ENCODE data around the gene RPP30.

- TF ChIP-seq, protein P1, sequence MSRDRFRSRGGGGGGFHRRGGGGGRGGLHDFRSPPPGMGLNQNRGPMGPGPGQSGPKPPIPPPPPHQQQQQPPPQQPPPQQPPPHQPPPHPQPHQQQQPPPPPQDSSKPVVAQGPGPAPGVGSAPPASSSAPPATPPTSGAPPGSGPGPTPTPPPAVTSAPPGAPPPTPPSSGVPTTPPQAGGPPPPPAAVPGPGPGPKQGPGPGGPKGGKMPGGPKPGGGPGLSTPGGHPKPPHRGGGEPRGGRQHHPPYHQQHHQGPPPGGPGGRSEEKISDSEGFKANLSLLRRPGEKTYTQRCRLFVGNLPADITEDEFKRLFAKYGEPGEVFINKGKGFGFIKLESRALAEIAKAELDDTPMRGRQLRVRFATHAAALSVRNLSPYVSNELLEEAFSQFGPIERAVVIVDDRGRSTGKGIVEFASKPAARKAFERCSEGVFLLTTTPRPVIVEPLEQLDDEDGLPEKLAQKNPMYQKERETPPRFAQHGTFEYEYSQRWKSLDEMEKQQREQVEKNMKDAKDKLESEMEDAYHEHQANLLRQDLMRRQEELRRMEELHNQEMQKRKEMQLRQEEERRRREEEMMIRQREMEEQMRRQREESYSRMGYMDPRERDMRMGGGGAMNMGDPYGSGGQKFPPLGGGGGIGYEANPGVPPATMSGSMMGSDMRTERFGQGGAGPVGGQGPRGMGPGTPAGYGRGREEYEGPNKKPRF (IDR thresholded peaks at IDR 0.05; ENCODE audit: low read depth, low read length): no peak
- TF ChIP-seq CTCF (IDR thresholded peaks at IDR 0.05 in 2 of 3, conservative IDR thresholded peaks at IDR 0.05 in 1 of 3; ENCODE audit: insufficient read depth in 2 of 3, low read depth in 1 of 3, low read length in 3 of 3) (no peak), ZNF79 (CRISPR knock-in tag; IDR thresholded peaks at IDR 0.05; ENCODE audit: low read depth) (no peak), SP1 (CRISPR knock-in tag; IDR thresholded peaks at IDR 0.05) (no peak), PHB (CRISPR knock-in tag; IDR thresholded peaks at IDR 0.05) (no peak), PCBP1 (IDR thresholded peaks at IDR 0.05; ENCODE audit: low read depth, low read length, poor library complexity, severe bottlenecking) (no peak), USF2 (CRISPR knock-in tag; IDR thresholded peaks at IDR 0.05) (no peak), RERE (CRISPR knock-in tag; IDR thresholded peaks at IDR 0.05; ENCODE audit: borderline replicate concordance) (no peak), TAF1 (IDR thresholded peaks at IDR 0.05; ENCODE audit: control insufficient read depth, extremely low read depth, insufficient read depth, low read length, severe bottlenecking) (no peak), SPI1 (IDR thresholded peaks at IDR 0.05; ENCODE audit: borderline replicate concordance, low read depth, low read length) (no peak), ZFP91 (CRISPR knock-in tag; IDR thresholded peaks at IDR 0.05) (no peak)
- TF ChIP-seq, protein P2, sequence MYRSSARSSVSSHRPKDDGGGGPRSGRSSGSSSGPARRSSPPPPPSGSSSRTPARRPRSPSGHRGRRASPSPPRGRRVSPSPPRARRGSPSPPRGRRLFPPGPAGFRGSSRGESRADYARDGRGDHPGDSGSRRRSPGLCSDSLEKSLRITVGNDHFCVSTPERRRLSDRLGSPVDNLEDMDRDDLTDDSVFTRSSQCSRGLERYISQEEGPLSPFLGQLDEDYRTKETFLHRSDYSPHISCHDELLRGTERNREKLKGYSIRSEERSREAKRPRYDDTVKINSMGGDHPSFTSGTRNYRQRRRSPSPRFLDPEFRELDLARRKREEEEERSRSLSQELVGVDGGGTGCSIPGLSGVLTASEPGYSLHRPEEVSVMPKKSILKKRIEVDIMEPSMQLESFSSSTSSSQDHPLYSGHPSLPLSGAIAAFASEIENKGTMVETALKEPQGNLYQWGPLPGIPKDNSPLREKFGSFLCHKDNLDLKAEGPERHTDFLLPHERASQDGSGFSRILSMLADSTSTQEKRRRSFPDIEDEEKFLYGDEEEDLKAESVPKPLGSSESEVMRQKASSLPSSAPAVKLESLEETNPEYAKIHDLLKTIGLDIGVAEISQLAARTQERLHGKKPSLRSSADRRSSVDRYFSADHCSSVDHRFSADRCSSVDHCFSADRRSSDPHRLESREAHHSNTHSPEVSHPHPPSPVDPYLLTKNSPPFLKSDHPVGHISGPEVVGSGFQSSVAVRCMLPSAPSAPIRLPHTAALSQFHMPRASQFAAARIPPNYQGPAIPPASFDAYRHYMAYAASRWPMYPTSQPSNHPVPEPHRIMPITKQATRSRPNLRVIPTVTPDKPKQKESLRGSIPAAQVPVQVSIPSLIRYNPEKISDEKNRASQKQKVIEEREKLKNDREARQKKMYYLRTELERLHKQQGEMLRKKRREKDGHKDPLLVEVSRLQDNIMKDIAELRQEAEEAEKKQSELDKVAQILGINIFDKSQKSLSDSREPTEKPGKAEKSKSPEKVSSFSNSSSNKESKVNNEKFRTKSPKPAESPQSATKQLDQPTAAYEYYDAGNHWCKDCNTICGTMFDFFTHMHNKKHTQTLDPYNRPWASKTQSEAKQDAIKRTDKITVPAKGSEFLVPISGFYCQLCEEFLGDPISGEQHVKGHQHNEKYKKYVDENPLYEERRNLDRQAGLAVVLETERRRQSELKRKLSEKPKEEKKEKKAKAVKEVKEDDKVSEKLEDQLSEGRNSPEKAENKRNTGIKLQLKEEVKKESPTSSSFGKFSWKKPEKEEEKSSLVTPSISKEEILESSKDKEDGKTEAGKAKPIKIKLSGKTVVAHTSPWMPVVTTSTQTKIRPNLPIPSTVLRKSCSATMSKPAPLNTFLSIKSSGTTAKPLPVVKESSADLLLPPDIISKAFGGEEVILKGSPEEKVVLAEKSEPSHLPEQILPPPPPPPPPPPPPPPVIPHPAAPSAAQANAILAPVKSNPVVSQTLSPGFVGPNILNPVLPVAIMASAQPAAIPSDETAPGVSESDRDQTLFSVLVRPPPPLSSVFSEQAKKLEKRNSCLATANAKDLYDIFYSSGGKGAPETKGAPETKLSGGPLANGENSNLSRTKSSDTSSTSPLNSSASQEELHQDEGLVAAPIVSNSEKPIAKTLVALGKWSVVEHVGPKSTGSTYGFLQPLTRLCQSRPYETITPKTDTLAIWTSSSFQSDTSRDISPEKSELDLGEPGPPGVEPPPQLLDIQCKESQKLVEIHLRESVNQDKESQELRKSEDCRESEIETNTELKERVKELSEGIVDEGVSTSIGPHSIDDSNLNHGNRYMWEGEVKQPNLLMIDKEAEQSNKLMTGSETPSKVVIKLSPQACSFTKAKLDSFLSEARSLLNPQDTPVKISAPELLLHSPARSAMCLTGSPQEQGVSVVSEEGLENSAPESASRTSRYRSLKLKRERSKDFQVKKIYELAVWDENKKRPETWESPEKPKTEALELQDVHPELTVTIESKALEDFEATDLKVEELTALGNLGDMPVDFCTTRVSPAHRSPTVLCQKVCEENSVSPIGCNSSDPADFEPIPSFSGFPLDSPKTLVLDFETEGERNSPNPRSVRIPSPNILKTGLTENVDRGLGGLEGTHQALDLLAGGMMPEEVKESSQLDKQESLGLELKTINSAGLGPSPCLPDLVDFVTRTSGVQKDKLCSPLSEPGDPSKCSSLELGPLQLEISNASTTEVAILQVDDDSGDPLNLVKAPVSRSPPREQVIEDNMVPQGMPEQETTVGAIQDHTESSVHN (IDR thresholded peaks at IDR 0.05; ENCODE audit: borderline replicate concordance in 1 of 2, low read depth in 1 of 2): no peak
Observed at GRCh38 chr10:90842725-90843124, 29.0 kb upstream of the RPP30 start.

Measured in K562 (cell line).